LNCAP (cell line): ENCODE data around the gene COMP.

Experiments used
- CTCF ChIP-seq: fragments of 450-650 bp; IDR thresholded peaks from 2 replicates; pipeline ENCODE4 v1.5.1; 2017; ENCODE audit warnings: mild to moderate bottlenecking

The COMP gene

GRCh38 chr19:18743784-18744418 is 47.2 kb downstream of the COMP start:
- TF ChIP-seq CTCF, result no peak

GRCh38 chr19:18742838-18743783 is 48.0 kb downstream of the COMP start:
- TF ChIP-seq CTCF, result no peak

- no peak for TF ChIP-seq CTCF
These were observed 48.8 kb downstream of the COMP start for GRCh38 chr19:18742324-18742723.

- no peak for TF ChIP-seq CTCF
These were observed 49.7 kb downstream of the COMP start for GRCh38 chr19:18741124-18742121.

DNA sequence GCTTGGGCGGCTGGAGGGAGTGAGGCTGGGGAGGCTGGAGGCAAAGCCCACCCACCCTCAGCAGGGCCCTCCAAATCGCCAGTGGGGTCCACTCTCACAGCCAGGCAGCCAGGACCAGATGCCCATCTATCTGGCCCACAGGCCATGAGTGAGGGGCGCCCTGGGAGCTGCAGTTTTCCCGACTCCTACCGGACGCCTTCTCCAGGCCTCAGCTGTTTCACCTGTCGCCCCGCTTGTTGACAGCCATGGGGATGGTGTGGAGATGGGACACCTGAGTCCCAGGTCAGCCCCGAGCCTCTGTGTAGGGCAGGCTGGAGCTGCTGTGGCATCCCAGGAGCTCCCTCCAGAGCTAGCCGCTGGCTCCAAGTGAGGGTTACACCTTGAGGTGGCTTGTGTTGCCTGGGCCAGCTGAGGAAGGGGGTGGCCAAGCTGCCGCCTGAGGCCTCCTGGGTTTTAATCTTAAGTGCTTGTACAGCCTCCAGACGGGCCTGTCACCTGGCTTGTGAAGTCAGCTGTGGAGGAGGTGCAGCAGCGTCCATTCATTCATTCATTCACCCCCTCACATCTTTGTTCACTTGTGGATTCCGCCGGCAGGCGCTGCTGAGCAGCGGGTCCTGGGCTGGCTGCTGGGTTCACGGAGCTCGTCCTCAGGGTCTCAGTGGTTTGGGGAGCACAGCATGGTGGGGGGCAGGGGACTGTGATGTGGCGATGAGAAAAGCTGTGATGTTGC is 52.0 kb downstream of the COMP start:
- no peak for TF ChIP-seq CTCF

- no peak for TF ChIP-seq CTCF
These were observed 53.2 kb downstream of the COMP start for GRCh38 chr19:18737954-18738351.
